ENCODE results near the gene CCDC12. TPM values are rescaled to one million over a fixed set of nuclear protein-coding genes. Genes with fewer than 3 reads are reported as not detected.

Gene CCDC12
- total RNA-seq, 1 donor from 2014 or later = 33.1 TPM

- no peak for DNase-seq (ENCODE audit: low spot score)
These were observed 80.8 kb downstream of the CCDC12 start for GRCh38 chr3:46895761-46896160.

GRCh38 chr3:46895204-46895660 is 81.3 kb downstream of the CCDC12 start:
- no peak for DNase-seq (ENCODE audit: low spot score)

GRCh38 chr3:46894256-46894655 is 82.3 kb downstream of the CCDC12 start:
- DNase-seq (ENCODE audit: low spot score) = no peak

- DNase-seq (ENCODE audit: low spot score) = no peak
These were observed 82.8 kb downstream of the CCDC12 start for GRCh38 chr3:46893763-46894162.

- DNase-seq (ENCODE audit: low spot score) = no peak
These were observed 83.3 kb downstream of the CCDC12 start for GRCh38 chr3:46893146-46893748.

GRCh38 chr3:46892285-46893145 is 84.0 kb downstream of the CCDC12 start:
- DNase-seq (ENCODE audit: low spot score) = no peak

GRCh38 chr3:46891132-46891531 is 85.4 kb downstream of the CCDC12 start:
- no peak for DNase-seq (ENCODE audit: low spot score)

- DNase-seq (ENCODE audit: low spot score) = no peak
These were observed 86.4 kb downstream of the CCDC12 start for GRCh38 chr3:46890132-46890531.

- no peak for DNase-seq (ENCODE audit: low spot score)
These were observed 87.0 kb downstream of the CCDC12 start for GRCh38 chr3:46889381-46890110.

- DNase-seq (ENCODE audit: low spot score) = no peak
These were observed 87.8 kb downstream of the CCDC12 start for GRCh38 chr3:46888705-46889104.

GRCh38 chr3:46887980-46888494 is 88.5 kb downstream of the CCDC12 start:
- DNase-seq (ENCODE audit: low spot score) = no peak

GRCh38 chr3:46885612-46886011 is 90.9 kb downstream of the CCDC12 start:
- no peak for DNase-seq (ENCODE audit: low spot score)

- no peak for DNase-seq (ENCODE audit: low spot score)
These were observed 91.6 kb downstream of the CCDC12 start for GRCh38 chr3:46884929-46885328.

- DNase-seq (ENCODE audit: low spot score) = no peak
These were observed 92.1 kb downstream of the CCDC12 start for GRCh38 chr3:46884427-46884826.

GRCh38 chr3:46883830-46884185 is 92.7 kb downstream of the CCDC12 start:
- DNase-seq (ENCODE audit: low spot score) = no peak

GRCh38 chr3:46883054-46883829 is 93.3 kb downstream of the CCDC12 start:
- DNase-seq (ENCODE audit: low spot score) = no peak

- DNase-seq (ENCODE audit: low spot score) = no peak
These were observed 94.0 kb downstream of the CCDC12 start for GRCh38 chr3:46882377-46883053.

- no peak for DNase-seq (ENCODE audit: low spot score)
These were observed 94.8 kb downstream of the CCDC12 start for GRCh38 chr3:46881596-46882376.

GRCh38 chr3:46880884-46881595 is 95.5 kb downstream of the CCDC12 start:
- no peak for DNase-seq (ENCODE audit: low spot score)
